ENCODE results near the gene PRICKLE1. TPM values are rescaled to one million over a fixed set of nuclear protein-coding genes. Genes with fewer than 3 reads are reported as not detected.

Gene PRICKLE1
- total and polyA plus RNA-seq, 4 donors = 0.50 to 34.9 (median 14.8) TPM

DNA sequence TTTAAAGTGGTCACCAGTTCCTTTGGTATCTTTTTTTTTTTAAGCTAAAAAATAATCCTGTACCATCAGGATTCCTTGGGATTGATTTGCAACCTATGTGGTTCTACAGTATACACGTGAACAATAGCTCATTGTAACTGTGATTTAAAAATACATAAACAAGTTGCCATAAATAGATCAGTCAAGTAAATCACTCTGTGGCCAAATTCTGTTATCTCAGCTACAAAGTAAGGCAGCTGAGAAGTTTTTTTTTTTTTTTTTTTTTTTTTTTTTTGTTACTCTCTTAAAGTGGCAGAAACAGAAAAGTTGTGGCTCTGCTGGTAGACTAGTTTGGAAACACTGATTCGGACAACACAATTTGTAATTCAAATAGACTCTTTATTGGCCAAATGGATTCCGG is 104.5 kb downstream of the PRICKLE1 start:
- intact Hi-C loops (cut with DNase I) = loop anchor here in 1 of 2 donors (5.0 to 10.0 kb wide), 3 partner anchors 248 to 852 kb away; partner anchors contain the start of gene YAF2
- no peak overlapping the region for H3K4me3 ChIP-seq (ENCODE audit: low read length in 2 of 2)

DNA sequence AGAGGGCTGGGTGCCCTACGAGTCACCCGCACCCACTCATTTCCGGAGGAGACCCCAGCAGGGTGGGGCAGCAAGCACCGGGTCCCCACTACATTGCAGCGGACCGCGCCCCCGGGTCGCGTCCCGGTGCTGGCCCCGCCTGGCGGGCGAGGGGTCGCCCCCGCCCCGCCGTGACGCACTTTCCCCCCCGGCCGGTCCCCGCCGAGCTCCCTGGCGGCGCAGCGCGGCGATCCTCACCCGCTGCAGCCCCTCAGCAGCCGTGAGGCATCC is 106.1 kb downstream of the PRICKLE1 start:
- 0 to 1% methylated on average over 29 to 30 of the region's 30 CpGs for WGBS, 2 donors
- H3K9me3 ChIP-seq (ENCODE audit: control insufficient read depth, low read length) = no peaks in the 10 kb centered on the region
- no peaks in the 10 kb centered on the region for H3K4me1 ChIP-seq (ENCODE audit: control insufficient read depth in 1 of 2, insufficient read depth in 2 of 2, low read length in 2 of 2)
- peak overlapping the region; percentile 77 to 95 for H3K4me3 ChIP-seq (ENCODE audit: low read length in 2 of 2)
- intact Hi-C loops (cut with DNase I) = loop anchor here (2.0 to 10.0 kb wide), 5 partner anchors 83 to 854 kb away; partner anchors contain the start of gene YAF2 (in 1 of the 2)
- H3K27ac ChIP-seq (ENCODE audit: low read depth in 1 of 2, low read length in 2 of 2) = peak overlapping the region; percentile 1 to 77
- H3K36me3 ChIP-seq (ENCODE audit: control insufficient read depth in 1 of 2, insufficient read depth in 2 of 2, low read length in 1 of 2) = no peaks in the 10 kb centered on the region
- no peaks in the 10 kb centered on the region for H3K27me3 ChIP-seq (ENCODE audit: control insufficient read depth in 1 of 2, insufficient read depth in 2 of 2, low read length in 1 of 2)
- ATAC-seq (ENCODE audit: low FRiP score) (peak; percentile 70), DNase-seq (peak in 1 of 2 donors; percentile 82)

More for the DNA sequence above, 104.5 kb downstream of the PRICKLE1 start:
- DNase-seq (no peak), ATAC-seq (ENCODE audit: low FRiP score) (no peak)
- Histone ChIP-seq H3K9me3 (ENCODE audit: control insufficient read depth, low read length) (no peaks in the 10 kb centered on the region), H3K4me1 (ENCODE audit: control insufficient read depth in 1 of 2, insufficient read depth in 2 of 2, low read length in 2 of 2) (no peaks in the 10 kb centered on the region), H3K27ac (ENCODE audit: low read depth in 1 of 2, low read length in 2 of 2) (no peak overlapping the region), H3K36me3 (ENCODE audit: control insufficient read depth in 1 of 2, insufficient read depth in 2 of 2, low read length in 1 of 2) (no peaks in the 10 kb centered on the region), H3K27me3 (ENCODE audit: control insufficient read depth in 1 of 2, insufficient read depth in 2 of 2, low read length in 1 of 2) (no peaks in the 10 kb centered on the region)
- 34 to 54% methylated on average over 3 of the region's 3 CpGs for WGBS, 2 donors

DNA sequence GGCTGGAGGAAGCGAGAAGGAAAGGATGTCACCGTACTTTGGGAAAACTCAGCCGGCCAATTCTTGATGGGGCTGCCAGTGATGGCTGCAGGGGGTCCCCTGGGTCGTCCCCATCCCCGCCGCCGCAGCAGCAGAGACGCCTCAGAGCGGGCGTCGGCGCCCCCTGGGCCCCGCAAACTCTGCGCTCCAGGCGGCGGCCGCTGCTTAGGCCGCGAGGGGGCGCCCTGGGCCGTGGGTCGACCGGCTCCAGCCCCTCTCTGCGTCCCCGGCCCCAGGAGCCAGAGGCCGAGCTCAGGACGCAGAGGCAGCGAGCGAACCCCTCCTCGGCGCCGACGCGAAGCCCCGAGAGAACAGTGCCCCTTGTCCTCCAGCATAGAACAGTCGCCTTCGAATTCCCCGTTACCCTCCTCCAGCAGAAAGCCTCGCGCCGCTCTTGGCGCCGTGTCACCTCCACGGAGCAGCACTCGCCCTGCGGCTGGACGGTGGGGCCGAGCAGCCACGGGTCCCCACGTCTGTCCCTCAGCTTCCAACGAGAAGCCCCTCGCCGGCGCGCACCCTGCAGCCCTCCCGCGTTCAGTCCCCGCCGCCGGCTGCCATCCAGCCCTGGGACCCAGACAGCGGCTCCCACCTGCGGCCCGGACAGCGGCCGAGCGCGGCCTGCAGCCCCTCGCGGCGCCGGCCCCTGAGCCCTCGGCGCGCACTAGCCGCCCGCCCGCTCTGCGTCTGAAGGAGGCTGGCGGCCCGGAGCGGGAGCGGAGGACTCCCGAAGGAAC is 106.6 kb downstream of the PRICKLE1 start:
- Histone ChIP-seq H3K27me3 (ENCODE audit: control insufficient read depth in 1 of 2, insufficient read depth in 2 of 2, low read length in 1 of 2) (no peaks in the 10 kb centered on the region), H3K4me1 (ENCODE audit: control insufficient read depth in 1 of 2, insufficient read depth in 2 of 2, low read length in 2 of 2) (no peaks in the 10 kb centered on the region), H3K27ac (ENCODE audit: low read depth in 1 of 2, low read length in 2 of 2) (peak overlapping the region; percentile 1 to 77), H3K4me3 (ENCODE audit: low read length in 2 of 2) (peak overlapping the region; percentile 77 to 95), H3K9me3 (ENCODE audit: control insufficient read depth, low read length) (no peaks in the 10 kb centered on the region), H3K36me3 (ENCODE audit: control insufficient read depth in 1 of 2, insufficient read depth in 2 of 2, low read length in 1 of 2) (no peaks in the 10 kb centered on the region)
- ATAC-seq (ENCODE audit: low FRiP score) (peak; percentile 94), DNase-seq (peak; percentile 81 to 94)
- intact Hi-C loops (cut with DNase I) = loop anchor here (2.0 to 10.0 kb wide), 5 partner anchors 84 to 854 kb away; partner anchors contain the start of gene YAF2 (in 1 of the 2)
- WGBS, 2 donors = 0% methylated on average over 75 to 83 of the region's 83 CpGs

DNA sequence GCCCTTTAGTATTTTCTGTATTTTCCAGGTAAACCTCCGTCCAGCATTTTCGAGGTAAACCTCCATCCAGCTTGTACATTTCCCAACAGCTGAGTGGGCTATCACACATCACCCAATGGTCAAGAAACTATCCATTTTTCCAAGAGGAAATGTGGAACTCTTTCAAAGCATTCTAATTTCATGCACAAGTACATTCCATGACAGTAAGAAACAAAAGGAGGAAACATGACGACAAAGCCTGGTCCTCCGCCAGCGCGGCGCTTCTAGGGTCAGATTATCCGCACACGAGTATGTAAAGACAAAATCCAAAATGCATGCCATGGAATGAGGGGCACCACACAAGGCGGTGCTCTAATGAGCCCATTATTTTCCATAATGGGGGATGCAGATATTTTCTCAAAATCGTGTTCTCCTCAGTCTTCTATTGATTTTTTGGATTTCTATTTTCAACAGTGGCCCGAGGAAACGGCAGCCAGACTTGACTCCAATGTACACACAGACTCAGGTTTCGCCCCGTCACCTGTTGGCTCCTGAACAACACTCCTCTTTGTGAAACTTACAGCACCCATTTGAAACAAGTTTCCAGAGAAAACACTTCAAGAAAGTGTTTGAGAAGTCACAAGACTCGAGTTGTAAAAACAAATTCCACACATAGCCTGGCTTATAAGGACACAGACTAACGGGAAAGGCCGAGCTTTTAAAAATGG is 107.4 kb downstream of the PRICKLE1 start:
- Histone ChIP-seq H3K4me1 (ENCODE audit: control insufficient read depth in 1 of 2, insufficient read depth in 2 of 2, low read length in 2 of 2) (no peaks in the 10 kb centered on the region), H3K36me3 (ENCODE audit: control insufficient read depth in 1 of 2, insufficient read depth in 2 of 2, low read length in 1 of 2) (no peaks in the 10 kb centered on the region), H3K4me3 (ENCODE audit: low read length in 2 of 2) (peak overlapping the region; percentile 77 to 95), H3K27me3 (ENCODE audit: control insufficient read depth in 1 of 2, insufficient read depth in 2 of 2, low read length in 1 of 2) (no peaks in the 10 kb centered on the region), H3K27ac (ENCODE audit: low read depth in 1 of 2, low read length in 2 of 2) (peak overlapping the region in 1 of 2 donors; percentile 58), H3K9me3 (ENCODE audit: control insufficient read depth, low read length) (no peaks in the 10 kb centered on the region)
- peak in 1 of 2 donors; percentile 85 for DNase-seq
- intact Hi-C loops (cut with DNase I) = loop anchor here (2.0 to 10.0 kb wide), 5 partner anchors 85 to 855 kb away; partner anchors contain the start of gene YAF2 (in 1 of the 2)
- WGBS, 2 donors = 20 to 26% methylated on average over 18 of the region's 18 CpGs
- ATAC-seq (ENCODE audit: low FRiP score) = no peak

DNA sequence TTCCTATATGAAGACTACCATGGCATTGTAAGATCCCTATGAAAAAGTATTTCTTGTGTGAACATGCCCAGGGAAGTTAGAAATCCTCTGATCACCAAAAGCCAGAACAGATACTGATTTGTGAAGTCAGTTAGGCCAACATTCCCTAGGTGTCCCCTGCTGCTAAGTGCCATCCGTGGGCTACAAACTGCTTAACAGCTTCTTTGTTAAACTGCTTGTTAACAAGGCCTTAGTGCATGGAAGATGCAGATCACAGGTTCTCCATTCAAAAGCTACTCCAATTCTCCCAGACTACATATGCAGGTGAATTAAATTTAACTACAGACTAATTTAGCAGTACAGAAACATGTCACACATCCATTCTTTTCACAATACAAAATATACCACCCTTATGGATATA is 108.2 kb downstream of the PRICKLE1 start:
- ATAC-seq (ENCODE audit: low FRiP score) (no peak), DNase-seq (no peak)
- intact Hi-C loops (cut with DNase I) = loop anchor here in 1 of 2 donors (5.0 to 10.0 kb wide), 3 partner anchors 244 to 856 kb away; partner anchors contain the start of gene YAF2
- Histone ChIP-seq H3K27ac (ENCODE audit: low read depth in 1 of 2, low read length in 2 of 2) (no peak overlapping the region), H3K9me3 (ENCODE audit: control insufficient read depth, low read length) (no peaks in the 10 kb centered on the region), H3K4me3 (ENCODE audit: low read length in 2 of 2) (no peak overlapping the region), H3K36me3 (ENCODE audit: control insufficient read depth in 1 of 2, insufficient read depth in 2 of 2, low read length in 1 of 2) (no peaks in the 10 kb centered on the region), H3K27me3 (ENCODE audit: control insufficient read depth in 1 of 2, insufficient read depth in 2 of 2, low read length in 1 of 2) (no peaks in the 10 kb centered on the region), H3K4me1 (ENCODE audit: control insufficient read depth in 1 of 2, insufficient read depth in 2 of 2, low read length in 2 of 2) (no peaks in the 10 kb centered on the region)
- WGBS, 2 donors = 82 to 92% methylated on average over 1 of the region's 1 CpG

DNA sequence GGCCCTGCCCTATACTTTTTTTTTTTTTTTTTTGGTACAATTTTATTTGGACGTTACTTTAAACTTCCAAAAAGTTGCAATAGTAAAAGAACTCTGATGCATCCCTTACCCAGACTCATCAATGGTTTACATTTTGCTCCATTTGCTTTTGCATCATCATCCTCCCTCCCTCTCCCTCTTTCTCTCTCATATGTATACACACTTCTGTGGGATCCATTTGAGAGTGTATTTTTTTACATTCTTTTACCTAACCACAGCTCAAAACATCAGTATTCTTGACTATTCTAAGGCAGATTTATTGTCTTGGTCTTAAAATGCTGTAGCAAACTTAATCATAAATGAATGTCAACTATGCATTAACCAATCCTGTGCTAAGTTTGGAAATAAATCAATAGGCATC is 111.6 kb downstream of the PRICKLE1 start:
- DNase-seq (no peak), ATAC-seq (ENCODE audit: low FRiP score) (no peak)
- Histone ChIP-seq H3K36me3 (ENCODE audit: control insufficient read depth in 1 of 2, insufficient read depth in 2 of 2, low read length in 1 of 2) (no peaks in the 10 kb centered on the region), H3K4me1 (ENCODE audit: control insufficient read depth in 1 of 2, insufficient read depth in 2 of 2, low read length in 2 of 2) (no peaks in the 10 kb centered on the region), H3K4me3 (ENCODE audit: low read length in 2 of 2) (no peak overlapping the region), H3K9me3 (ENCODE audit: control insufficient read depth, low read length) (no peaks in the 10 kb centered on the region), H3K27ac (ENCODE audit: low read depth in 1 of 2, low read length in 2 of 2) (no peak overlapping the region), H3K27me3 (ENCODE audit: control insufficient read depth in 1 of 2, insufficient read depth in 2 of 2, low read length in 1 of 2) (no peaks in the 10 kb centered on the region)
- 44 to 46% methylated on average over 1 of the region's 1 CpG for WGBS, 2 donors
- intact Hi-C loops (cut with DNase I) = no loop called here

DNA sequence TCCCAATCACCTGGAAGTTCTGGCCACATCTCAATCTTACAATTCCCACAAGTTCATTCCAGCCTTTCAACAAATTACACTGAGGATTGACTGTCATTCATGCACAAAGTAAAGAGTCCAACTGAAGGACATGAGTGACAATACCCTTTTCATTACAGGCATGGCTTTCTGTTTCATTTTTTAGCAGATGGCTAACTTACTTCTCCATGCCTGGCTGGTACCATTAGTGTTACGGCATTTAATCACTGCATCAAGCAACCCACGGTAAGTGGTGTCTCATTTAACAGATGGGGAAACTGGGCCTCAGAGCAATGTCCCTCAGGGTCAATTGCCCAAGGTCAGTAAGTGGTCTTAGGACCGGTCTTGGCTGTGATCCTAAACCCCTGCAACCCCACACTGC is 114.4 kb downstream of the PRICKLE1 start:
- intact Hi-C loops (cut with DNase I) = no loop called here
- no peak overlapping the region for H3K27ac ChIP-seq (ENCODE audit: low read depth in 1 of 2, low read length in 2 of 2)
- 70 to 72% methylated on average over 3 of the region's 3 CpGs for WGBS, 2 donors

DNA sequence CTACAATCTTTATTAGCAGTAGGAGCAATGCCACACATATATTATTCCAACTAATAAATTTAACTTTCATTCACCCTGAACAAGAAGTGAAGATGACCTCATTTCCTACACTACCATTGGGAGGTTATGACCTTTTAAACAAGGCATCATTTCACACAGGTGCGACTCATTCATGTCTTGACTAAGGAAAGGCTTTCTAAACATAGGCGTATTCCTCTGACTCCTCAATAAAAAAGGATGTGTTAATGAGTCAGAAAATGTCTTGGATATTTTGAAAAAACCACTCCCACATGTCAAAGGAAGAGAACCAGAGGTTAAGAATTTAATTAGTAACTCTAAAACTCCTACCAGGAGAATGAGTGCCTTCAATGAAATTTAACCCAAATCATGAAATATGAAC is 115.2 kb downstream of the PRICKLE1 start:
- Histone ChIP-seq H3K27me3 (ENCODE audit: control insufficient read depth in 1 of 2, insufficient read depth in 2 of 2, low read length in 1 of 2) (no peaks in the 10 kb centered on the region), H3K4me1 (ENCODE audit: control insufficient read depth in 1 of 2, insufficient read depth in 2 of 2, low read length in 2 of 2) (no peaks in the 10 kb centered on the region), H3K36me3 (ENCODE audit: control insufficient read depth in 1 of 2, insufficient read depth in 2 of 2, low read length in 1 of 2) (no peaks in the 10 kb centered on the region), H3K27ac (ENCODE audit: low read depth in 1 of 2, low read length in 2 of 2) (no peak overlapping the region), H3K9me3 (ENCODE audit: control insufficient read depth, low read length) (no peaks in the 10 kb centered on the region), H3K4me3 (ENCODE audit: low read length in 2 of 2) (no peak overlapping the region)
- intact Hi-C loops (cut with DNase I) = no loop called here
- ATAC-seq (ENCODE audit: low FRiP score) (no peak), DNase-seq (no peak)
- 84 to 89% methylated on average over 2 of the region's 2 CpGs for WGBS, 2 donors

More for the DNA sequence above, 114.4 kb downstream of the PRICKLE1 start:
- no peak for ATAC-seq (ENCODE audit: low FRiP score)
- H3K4me1 ChIP-seq (ENCODE audit: control insufficient read depth in 1 of 2, insufficient read depth in 2 of 2, low read length in 2 of 2) = no peaks in the 10 kb centered on the region
- no peaks in the 10 kb centered on the region for H3K27me3 ChIP-seq (ENCODE audit: control insufficient read depth in 1 of 2, insufficient read depth in 2 of 2, low read length in 1 of 2)
- no peak overlapping the region for H3K4me3 ChIP-seq (ENCODE audit: low read length in 2 of 2)
- no peak for DNase-seq
- H3K36me3 ChIP-seq (ENCODE audit: control insufficient read depth in 1 of 2, insufficient read depth in 2 of 2, low read length in 1 of 2) = no peaks in the 10 kb centered on the region
- no peaks in the 10 kb centered on the region for H3K9me3 ChIP-seq (ENCODE audit: control insufficient read depth, low read length)
